Neural cell (in vitro differentiated cells): ENCODE results near the gene IPO8.

Experiments
- EP300 ChIP-seq: fragments of 450-650 bp; conservative IDR thresholded peaks from 2 replicates; pipeline ENCODE4 v1.6.1; 2014; ENCODE audit warnings: antibody characterized with exemption, mild to moderate bottlenecking, moderate library complexity; ENCODE audit not compliant: poor library complexity, severe bottlenecking
- EZH2 ChIP-seq: fragments of 200-600, 300-800 bp; shearing (Covaris generic), sonication (generic); IDR thresholded peaks from 2 replicates; pipeline ENCODE4 v1.6.1; 2014; ENCODE audit warnings: antibody characterized with exemption, low read length, borderline replicate concordance, mild to moderate bottlenecking; ENCODE audit not compliant: insufficient read depth, poor library complexity, severe bottlenecking
- MXI1 ChIP-seq: fragments of 450-650 bp; conservative IDR thresholded peaks from 2 replicates; pipeline ENCODE4 v1.6.1; 2014; ENCODE audit warnings: antibody characterized with exemption, mild to moderate bottlenecking; ENCODE audit not compliant: poor library complexity, severe bottlenecking
- POLR2AphosphoS5 ChIP-seq: IDR thresholded peaks from 2 replicates; pipeline ENCODE4 v1.6.1; 2012
- TF ChIP-seq, protein P1 (sequence below): fragments of 450-650 bp; IDR thresholded peaks from 2 replicates; pipeline ENCODE4 v1.5.1; 2014; ENCODE audit warnings: antibody characterized with exemption, mild to moderate bottlenecking, moderate library complexity; ENCODE audit not compliant: poor library complexity, severe bottlenecking
- TF ChIP-seq, protein P2 (sequence below): IDR thresholded peaks from 2 replicates; pipeline ENCODE4 v1.6.1; 2012; ENCODE audit warnings: borderline replicate concordance

DNA sequence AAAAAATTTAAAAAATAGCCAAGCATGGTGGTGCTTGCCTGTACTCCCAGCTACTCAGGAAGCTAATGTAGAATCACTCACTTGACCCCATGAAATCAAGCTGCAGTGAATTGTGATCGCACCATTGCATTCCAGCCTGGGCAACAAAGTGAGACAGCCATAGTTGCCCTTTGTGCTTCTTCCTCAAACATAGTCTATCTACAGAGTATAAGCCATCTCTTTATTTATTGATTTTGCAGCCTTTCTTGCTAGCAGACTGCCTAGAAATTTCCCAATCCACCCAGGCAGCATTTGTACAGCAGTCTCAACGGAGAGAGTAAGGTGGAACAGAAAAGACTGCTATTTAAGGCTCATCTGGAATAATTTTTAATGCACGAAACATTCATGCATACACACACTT is 68.8 kb downstream of the IPO8 start:
- TF ChIP-seq, protein P1, sequence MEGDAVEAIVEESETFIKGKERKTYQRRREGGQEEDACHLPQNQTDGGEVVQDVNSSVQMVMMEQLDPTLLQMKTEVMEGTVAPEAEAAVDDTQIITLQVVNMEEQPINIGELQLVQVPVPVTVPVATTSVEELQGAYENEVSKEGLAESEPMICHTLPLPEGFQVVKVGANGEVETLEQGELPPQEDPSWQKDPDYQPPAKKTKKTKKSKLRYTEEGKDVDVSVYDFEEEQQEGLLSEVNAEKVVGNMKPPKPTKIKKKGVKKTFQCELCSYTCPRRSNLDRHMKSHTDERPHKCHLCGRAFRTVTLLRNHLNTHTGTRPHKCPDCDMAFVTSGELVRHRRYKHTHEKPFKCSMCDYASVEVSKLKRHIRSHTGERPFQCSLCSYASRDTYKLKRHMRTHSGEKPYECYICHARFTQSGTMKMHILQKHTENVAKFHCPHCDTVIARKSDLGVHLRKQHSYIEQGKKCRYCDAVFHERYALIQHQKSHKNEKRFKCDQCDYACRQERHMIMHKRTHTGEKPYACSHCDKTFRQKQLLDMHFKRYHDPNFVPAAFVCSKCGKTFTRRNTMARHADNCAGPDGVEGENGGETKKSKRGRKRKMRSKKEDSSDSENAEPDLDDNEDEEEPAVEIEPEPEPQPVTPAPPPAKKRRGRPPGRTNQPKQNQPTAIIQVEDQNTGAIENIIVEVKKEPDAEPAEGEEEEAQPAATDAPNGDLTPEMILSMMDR = no peak
- no peak for TF ChIP-seq EZH2
- no peak for TF ChIP-seq EP300
- TF ChIP-seq POLR2AphosphoS5 = no peak
- TF ChIP-seq, protein P2, sequence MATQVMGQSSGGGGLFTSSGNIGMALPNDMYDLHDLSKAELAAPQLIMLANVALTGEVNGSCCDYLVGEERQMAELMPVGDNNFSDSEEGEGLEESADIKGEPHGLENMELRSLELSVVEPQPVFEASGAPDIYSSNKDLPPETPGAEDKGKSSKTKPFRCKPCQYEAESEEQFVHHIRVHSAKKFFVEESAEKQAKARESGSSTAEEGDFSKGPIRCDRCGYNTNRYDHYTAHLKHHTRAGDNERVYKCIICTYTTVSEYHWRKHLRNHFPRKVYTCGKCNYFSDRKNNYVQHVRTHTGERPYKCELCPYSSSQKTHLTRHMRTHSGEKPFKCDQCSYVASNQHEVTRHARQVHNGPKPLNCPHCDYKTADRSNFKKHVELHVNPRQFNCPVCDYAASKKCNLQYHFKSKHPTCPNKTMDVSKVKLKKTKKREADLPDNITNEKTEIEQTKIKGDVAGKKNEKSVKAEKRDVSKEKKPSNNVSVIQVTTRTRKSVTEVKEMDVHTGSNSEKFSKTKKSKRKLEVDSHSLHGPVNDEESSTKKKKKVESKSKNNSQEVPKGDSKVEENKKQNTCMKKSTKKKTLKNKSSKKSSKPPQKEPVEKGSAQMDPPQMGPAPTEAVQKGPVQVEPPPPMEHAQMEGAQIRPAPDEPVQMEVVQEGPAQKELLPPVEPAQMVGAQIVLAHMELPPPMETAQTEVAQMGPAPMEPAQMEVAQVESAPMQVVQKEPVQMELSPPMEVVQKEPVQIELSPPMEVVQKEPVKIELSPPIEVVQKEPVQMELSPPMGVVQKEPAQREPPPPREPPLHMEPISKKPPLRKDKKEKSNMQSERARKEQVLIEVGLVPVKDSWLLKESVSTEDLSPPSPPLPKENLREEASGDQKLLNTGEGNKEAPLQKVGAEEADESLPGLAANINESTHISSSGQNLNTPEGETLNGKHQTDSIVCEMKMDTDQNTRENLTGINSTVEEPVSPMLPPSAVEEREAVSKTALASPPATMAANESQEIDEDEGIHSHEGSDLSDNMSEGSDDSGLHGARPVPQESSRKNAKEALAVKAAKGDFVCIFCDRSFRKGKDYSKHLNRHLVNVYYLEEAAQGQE = no peak
- TF ChIP-seq MXI1 = no peak
